Suprapubic skin (tissue), 4 donors: ENCODE results near the gene SH2D1B. TPM values are rescaled to one million over a fixed set of nuclear protein-coding genes. Genes with fewer than 3 reads are reported as not detected.
"Not testable (repeated sequence)": the region's sequence is repeated elsewhere in the genome, so short reads cannot be mapped to it uniquely, and the experiment has no call there.

Experiments used
- DNase-seq, 2 donors: peaks; one replicate each; pipeline ENCODE4 v3.0.0-alpha.2; 2019; ENCODE audit warnings: low spot score in 2 of 2
- H3K27ac ChIP-seq: fragments of 200-600 bp; sonication (generic); one replicate; pipeline ENCODE4 v1.5.1; 2019
- H3K27me3 ChIP-seq: fragments of 200-600 bp; sonication (generic); one replicate; pipeline ENCODE4 v1.5.1; 2019
- H3K36me3 ChIP-seq: fragments of 200-600 bp; sonication (generic); one replicate; pipeline ENCODE4 v1.5.1; 2019
- H3K4me1 ChIP-seq: fragments of 200-600 bp; sonication (generic); one replicate; pipeline ENCODE4 v1.5.1; 2019
- H3K4me3 ChIP-seq: fragments of 200-600 bp; sonication (generic); one replicate; pipeline ENCODE4 v1.5.1; 2019; ENCODE audit warnings: mild to moderate bottlenecking
- H3K9me3 ChIP-seq: fragments of 200-600 bp; sonication (generic); one replicate; pipeline ENCODE4 v1.5.1; 2019
- EP300 ChIP-seq: sonication (generic); formaldehyde crosslinking; IDR thresholded peaks from one replicate; pipeline ENCODE4 v1.6.1; 2017; ENCODE audit warnings: antibody characterized with exemption
- POLR2A ChIP-seq, 2 donors: fragments of 450-650 bp; IDR thresholded peaks; one replicate each; pipeline ENCODE4 v1.6.1; 2017; ENCODE audit warnings: antibody characterized with exemption in 2 of 2, mild to moderate bottlenecking in 2 of 2, moderate library complexity in 2 of 2
- POLR2AphosphoS5 ChIP-seq, 3 donors: sonication (generic); formaldehyde crosslinking; IDR thresholded peaks; one replicate each; pipeline ENCODE4 v1.6.1; 2017; ENCODE audit warnings: antibody characterized with exemption in 3 of 3
- WGBS: methylation state at CpG from one replicate; pipeline ENCODE4 v1.1.5; 2018; 5-methylcytosine and 5-hydroxymethylcytosine counted together
- total RNA-seq, 4 donors: library from RNA; depleted of rRNA; stranded (reverse); fragments of >200 nt; gene quantifications; one replicate each; pipeline ENCODE4 v1.1.0, GENCODE V29; 2016
- TF ChIP-seq, protein P1 (sequence below), 2 donors: fragments of 200-600 bp in 1 of 2; fragments of 450-650 bp in 1 of 2; sonication (generic) in 1 of 2; IDR thresholded peaks; one replicate each; pipeline ENCODE4 v1.5.1; 2016 to 2019; ENCODE audit warnings: antibody characterized with exemption in 2 of 2, mild to moderate bottlenecking in 1 of 2, moderate library complexity in 1 of 2

Gene SH2D1B
- total RNA-seq, 4 donors from 2014 or later: not detected

DNA sequence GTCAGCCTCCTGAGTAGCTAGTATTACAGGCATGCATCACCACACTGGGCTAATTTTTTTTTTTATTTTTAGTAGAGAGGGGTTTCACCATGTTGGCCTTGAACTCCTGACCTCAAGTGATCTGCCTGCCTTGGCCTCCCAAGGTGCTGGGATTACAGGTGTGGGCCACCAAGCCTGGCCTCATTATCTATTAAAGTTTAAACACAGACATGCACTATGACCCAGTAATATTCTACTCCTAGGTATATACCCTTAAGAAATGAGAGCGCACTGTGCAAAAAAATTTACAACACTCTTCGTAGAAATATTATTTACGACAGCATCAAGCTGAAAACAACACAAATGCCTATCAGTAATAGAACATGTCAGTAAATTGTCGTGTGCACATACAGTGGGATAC, 18.6 kb upstream of the SH2D1B start:
- 89% methylated on average over 4 of the region's 4 CpGs for WGBS

DNA sequence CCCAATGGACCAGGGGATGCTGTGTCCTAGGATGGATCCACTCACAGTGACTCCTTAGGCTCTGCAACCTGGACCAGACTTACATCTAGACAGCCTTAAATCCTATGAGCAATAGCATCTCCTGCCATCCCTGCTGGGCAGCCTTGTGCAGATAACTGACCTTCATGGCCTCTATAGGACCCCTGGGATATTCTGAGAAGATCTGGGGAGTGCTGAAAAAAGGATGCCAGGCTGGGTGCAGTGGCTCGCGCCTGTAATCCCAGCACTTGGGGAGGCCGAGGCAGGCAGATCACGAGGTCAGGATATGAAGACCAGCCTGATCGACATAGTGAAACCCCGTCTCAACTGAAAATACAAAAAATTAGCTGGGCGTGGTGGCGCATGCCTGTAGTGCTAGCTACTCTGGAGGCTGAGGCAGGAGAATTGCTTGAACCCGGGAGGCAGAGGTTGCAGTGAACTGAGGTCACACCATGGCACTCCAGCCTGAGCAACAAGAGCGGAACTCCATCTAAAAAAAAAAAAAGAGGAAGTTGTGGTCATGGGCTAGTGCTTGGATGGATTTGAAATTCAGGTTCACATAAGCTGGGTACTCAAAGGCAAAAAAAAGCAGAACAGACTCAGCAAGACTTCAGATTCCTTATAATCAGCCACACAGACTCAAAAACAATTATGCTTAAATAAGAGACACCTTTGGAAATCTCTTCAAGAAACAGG, 10.9 kb upstream of the SH2D1B start:
- Histone ChIP-seq H3K27me3 (no peaks in the 10 kb centered on the region), H3K27ac (no peak overlapping the region), H3K36me3 (no peaks in the 10 kb centered on the region), H3K4me1 (no peaks in the 10 kb centered on the region), H3K9me3 (no peaks in the 10 kb centered on the region), H3K4me3 (no peak overlapping the region)
- 86% methylated on average over 10 of the region's 10 CpGs for WGBS
- DNase-seq: no peak
- TF ChIP-seq POLR2AphosphoS5 (IDR thresholded peaks at IDR 0.05): no peak
- TF ChIP-seq, protein P1, sequence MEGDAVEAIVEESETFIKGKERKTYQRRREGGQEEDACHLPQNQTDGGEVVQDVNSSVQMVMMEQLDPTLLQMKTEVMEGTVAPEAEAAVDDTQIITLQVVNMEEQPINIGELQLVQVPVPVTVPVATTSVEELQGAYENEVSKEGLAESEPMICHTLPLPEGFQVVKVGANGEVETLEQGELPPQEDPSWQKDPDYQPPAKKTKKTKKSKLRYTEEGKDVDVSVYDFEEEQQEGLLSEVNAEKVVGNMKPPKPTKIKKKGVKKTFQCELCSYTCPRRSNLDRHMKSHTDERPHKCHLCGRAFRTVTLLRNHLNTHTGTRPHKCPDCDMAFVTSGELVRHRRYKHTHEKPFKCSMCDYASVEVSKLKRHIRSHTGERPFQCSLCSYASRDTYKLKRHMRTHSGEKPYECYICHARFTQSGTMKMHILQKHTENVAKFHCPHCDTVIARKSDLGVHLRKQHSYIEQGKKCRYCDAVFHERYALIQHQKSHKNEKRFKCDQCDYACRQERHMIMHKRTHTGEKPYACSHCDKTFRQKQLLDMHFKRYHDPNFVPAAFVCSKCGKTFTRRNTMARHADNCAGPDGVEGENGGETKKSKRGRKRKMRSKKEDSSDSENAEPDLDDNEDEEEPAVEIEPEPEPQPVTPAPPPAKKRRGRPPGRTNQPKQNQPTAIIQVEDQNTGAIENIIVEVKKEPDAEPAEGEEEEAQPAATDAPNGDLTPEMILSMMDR (IDR thresholded peaks at IDR 0.05): no peak
- TF ChIP-seq POLR2A (IDR thresholded peaks at IDR 0.05): no peak
- no peak for TF ChIP-seq EP300

More for the DNA sequence above, 18.6 kb upstream of the SH2D1B start:
- Histone ChIP-seq H3K4me1 (no peaks in the 10 kb centered on the region), H3K36me3 (no peaks in the 10 kb centered on the region), H3K4me3 (no peak overlapping the region), H3K27me3 (no peaks in the 10 kb centered on the region), H3K9me3 (no peaks in the 10 kb centered on the region), H3K27ac (no peak overlapping the region)
- no peak for DNase-seq
- TF ChIP-seq EP300 (no peak), POLR2A (IDR thresholded peaks at IDR 0.05) (no peak)
- TF ChIP-seq, protein P1 (IDR thresholded peaks at IDR 0.05): no peak

DNA sequence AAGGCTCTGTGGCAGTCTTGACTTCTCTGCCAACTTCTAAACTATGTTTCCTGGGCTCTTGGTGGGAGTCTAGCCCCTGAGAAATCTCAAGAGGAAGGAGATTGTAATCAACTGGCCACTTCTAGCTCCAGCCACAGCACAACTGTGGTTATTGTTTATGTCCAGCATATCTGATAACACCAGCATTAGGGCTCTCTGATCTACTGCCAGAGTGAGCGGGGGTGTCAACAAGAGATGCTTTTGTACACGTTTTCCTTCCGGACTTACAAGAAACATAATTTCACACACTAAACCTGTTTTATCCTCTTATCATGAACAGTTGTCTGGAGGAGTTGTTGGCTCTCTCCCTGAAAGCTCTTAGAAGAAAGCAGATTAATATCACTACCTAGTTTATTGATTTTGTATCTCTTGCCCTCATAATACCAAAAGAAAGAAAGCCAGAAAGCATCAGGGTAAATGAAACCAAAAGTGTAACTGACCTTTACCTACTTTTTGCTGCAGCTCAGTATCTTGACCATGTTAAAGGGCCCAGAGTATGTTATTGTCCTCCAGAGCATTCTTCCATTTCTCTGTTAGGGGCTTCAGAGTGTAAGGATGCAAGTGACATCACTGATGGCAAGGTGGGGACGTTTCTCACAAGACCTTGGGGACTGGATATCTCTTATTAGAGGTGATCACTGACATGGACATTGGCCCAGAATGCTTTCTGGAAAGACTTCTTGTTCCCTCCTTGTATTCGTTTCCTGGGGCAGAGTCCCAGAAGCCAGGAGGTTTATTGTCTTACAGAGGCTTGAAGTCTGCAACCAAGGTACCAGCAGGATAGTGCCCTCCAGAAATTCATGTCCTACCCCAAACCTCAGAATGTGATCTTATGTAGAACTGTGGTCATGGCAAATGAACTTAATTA, 9.6 kb upstream of the SH2D1B start:
- TF ChIP-seq POLR2AphosphoS5 (IDR thresholded peaks at IDR 0.05) (no peak), EP300 (no peak)

DNA sequence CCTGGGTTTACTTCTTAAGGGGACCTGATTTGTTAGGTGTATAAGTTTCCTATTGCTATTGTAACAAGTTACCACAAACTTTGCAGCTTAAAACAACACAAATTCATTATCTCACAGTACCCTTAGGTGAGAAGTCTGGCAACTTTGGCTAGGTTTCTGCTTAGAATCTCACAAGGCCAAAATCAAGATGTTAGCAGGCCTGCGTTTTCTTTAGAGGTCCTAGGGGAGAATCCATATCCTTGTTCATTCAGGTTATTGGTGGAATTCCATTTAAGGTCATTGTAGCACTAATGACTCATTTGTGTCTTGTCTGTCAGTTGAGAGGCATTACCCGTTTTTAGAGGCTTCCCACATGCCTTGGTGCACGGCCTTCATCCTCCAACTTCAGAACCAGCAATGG, 8.2 kb upstream of the SH2D1B start:
- WGBS: 89% methylated on average over 3 of the region's 3 CpGs
- H3K4me1 ChIP-seq: no peaks in the 10 kb centered on the region
- no peaks in the 10 kb centered on the region for H3K36me3 ChIP-seq
- no peaks in the 10 kb centered on the region for H3K9me3 ChIP-seq
- no peak for DNase-seq
- no peak for TF ChIP-seq EP300
- no peak for TF ChIP-seq POLR2A (IDR thresholded peaks at IDR 0.05)
- TF ChIP-seq POLR2AphosphoS5 (IDR thresholded peaks at IDR 0.05): no peak
- TF ChIP-seq, protein P1 (IDR thresholded peaks at IDR 0.05): no peak
- H3K27ac ChIP-seq: no peak overlapping the region
- H3K27me3 ChIP-seq: no peaks in the 10 kb centered on the region
- H3K4me3 ChIP-seq: no peak overlapping the region

More for the DNA sequence above, 9.6 kb upstream of the SH2D1B start:
- no peak overlapping the region for H3K4me3 ChIP-seq
- H3K27ac ChIP-seq: no peak overlapping the region
- no peaks in the 10 kb centered on the region for H3K4me1 ChIP-seq
- H3K9me3 ChIP-seq: no peaks in the 10 kb centered on the region
- WGBS: 49% methylated on average over 5 of the region's 5 CpGs
- H3K36me3 ChIP-seq: no peaks in the 10 kb centered on the region
- no peaks in the 10 kb centered on the region for H3K27me3 ChIP-seq
- DNase-seq: no peak

DNA sequence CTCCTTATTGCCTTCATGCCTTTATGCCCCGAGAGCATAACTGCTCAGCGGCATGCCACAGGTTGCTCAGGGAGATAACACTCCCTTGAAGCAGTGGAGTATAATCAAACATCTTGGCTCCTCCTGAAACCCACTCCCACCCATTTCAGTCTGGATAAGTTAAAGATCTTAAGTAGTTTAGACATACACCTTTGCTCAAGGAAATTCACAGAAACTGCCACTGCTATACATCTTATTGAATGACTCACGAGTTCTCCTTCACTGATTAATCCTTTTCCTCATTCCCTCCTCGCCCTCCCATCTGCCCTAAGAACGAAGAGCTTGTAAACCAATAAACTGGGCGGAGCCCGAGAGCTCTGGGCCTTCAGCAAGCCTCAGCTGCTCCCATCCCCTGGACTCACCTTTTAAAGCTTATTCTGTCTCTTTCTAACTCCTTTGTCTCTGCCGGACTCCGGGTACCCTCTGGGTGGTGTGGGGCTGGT, 7.6 kb upstream of the SH2D1B start:
- 53% methylated on average over 9 of the region's 9 CpGs for WGBS
- H3K9me3 ChIP-seq, H3K4me3 ChIP-seq, DNase-seq, H3K4me1 ChIP-seq, H3K27ac ChIP-seq, H3K36me3 ChIP-seq, H3K27me3 ChIP-seq: not testable (repeated sequence)

DNA sequence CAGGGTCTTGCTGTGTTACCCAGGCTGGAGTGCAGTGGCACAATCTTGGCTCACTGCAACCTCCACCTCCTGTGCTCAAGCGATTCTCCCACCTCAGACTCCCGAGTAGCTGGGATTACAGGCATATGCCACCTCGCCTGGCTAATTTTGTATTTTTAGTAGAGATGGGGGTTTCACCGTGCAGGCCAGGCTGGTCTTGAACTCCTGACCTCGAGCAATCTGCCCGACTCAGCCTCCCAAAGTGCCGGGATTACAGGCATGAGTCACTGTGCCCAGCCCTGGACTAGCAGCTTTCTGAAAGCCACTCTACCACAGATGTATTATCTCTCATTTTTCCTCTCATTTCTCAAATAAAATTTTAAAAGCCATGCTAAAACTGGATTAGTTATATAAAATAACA, 6.6 kb upstream of the SH2D1B start:
- H3K4me1 ChIP-seq, H3K27me3 ChIP-seq, H3K9me3 ChIP-seq, H3K4me3 ChIP-seq, H3K27ac ChIP-seq, H3K36me3 ChIP-seq, DNase-seq: not testable (repeated sequence)
- 81% methylated on average over 7 of the region's 7 CpGs for WGBS
